HG03442 (cell line): ENCODE results near the gene CHIT1.

Experiments used
- ATAC-seq: cut with Tn5 transposase; IDR thresholded peaks from one replicate; pipeline ENCODE4 v1.9.1; 2021; ENCODE audit warnings: mild to moderate bottlenecking, moderate library complexity; ENCODE audit not compliant: unreplicated experiment

The CHIT1 gene

DNA sequence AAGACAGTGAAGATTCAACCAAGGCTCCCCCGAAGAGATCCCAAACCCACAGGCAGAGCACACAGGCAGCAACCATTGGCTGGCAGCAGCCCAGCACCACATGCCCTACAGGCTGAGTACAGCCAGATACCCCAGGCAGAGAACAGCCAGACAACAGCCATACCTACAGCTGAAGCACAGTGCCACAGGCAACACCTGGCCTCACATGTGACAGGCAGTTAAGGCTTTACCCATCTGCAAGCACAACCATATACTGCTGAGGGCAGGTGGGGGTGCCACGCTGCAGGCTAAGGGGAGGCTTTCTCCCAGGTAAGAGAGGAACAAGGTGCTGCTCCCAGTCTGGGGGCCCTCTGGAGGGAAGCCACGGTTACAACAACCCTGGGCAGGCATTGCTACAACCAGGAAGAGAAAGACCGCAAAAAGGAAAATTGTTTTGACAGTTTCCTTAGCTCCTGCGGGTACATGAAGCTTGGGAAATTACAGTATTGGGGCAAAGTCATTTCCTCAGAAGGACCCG is 12.3 kb downstream of the CHIT1 start:
- no peak for ATAC-seq

DNA sequence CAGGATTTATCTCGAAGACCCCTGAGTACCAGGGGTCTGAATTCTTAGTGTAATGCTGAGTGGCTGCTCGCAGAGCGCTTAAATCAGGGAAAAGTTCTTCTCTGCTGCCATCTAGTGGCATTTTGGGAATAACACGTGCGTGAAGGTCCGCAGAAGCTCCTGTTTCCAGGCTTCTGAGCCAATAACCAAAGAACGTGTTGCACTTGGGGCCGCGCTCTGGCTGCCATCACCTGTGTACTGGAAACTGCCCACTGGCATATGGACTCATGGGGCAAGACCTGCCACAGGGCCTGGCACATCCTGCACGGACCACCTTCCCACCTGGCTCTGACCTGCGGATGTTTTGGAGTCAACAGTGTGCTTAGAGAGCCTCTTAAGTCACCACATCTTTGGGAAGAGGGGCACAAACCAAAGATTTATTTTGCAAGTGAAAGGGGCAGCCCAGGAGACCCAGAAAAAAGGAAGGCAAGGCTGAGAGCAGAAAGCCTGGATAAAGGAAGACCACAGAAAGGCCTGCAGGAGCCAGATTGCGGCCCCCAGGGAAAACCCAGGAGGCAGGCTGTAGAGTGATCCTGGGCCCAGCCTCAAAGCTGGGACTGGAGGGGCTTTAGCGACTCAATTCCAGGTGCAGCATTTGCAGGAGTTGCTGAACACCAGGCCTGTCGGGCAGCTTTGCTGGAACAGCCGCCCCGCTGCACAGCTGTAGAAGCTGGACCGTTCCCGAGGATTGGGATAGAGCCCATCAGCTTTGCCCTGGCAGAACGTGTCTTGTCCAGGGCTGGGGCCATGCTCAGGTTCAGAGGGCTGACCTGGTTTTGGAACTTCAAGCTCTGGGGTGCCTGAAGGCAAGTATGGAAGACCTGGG is 13.0 kb downstream of the CHIT1 start:
- ATAC-seq, result no peak

DNA sequence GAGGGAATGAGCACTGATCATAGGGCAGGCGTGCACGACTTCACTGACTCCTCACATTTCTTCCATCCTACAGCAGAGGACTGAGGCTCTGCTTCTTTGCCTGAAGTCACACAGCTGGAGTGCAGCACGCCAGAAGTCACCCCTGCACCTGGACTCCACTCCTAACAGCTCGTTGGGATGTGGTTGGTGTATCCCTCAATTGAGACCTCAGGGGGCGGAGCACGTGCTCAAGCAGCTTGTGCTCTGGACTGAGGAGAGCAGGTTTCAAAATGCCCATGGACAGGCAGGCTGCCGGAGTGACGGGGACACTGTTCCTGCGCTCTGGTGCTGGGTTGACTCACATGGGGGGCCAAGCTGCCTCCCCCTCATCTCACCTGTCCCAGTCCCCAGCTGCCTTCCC is 13.9 kb downstream of the CHIT1 start:
- ATAC-seq, result no peak

- ATAC-seq, result no peak
Observed at GRCh38 chr1:203214871-203215270, 14.6 kb downstream of the CHIT1 start.

DNA sequence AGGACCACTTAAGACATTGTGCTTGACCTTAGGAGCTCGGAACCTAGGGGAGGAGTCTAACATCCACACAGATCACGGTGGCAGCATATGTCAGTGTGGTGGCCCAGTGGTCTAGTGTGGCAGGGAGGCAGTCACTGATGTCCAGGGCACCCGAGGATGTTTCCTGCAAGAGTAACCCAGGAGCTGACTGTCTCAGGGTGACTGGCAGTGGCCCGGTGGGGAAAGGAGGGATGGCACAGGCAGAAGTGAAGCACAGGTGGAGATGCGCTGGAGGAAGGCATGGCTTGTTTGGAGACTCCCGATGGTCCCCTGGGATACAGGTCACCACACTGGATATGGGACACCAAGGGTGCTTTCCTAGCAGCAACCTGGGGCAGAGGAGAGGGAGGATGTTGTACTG is 16.3 kb downstream of the CHIT1 start:
- no peak for ATAC-seq

- no peak for ATAC-seq
Observed at GRCh38 chr1:203211812-203212211, 17.7 kb downstream of the CHIT1 start.

- ATAC-seq, result no peak
Observed at GRCh38 chr1:203210988-203211387, 18.5 kb downstream of the CHIT1 start.

DNA sequence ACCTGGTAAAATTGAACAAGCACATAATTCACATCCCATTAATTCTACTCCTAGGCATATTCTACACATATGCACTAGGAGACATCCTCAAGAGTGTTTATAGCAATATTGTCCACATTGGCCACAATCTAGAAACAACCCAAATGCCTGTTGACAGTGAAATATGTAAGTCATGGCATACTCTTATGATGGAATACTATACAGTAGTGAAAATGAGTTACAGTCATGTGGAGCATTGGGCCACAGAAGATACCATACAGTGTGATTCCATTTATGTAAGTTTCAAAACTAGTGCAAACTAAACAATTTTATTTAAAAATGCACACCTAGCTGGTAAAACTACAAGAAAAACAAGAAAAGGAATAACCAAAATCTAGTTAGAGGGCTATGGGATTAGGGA is 19.1 kb downstream of the CHIT1 start:
- no peak for ATAC-seq

- ATAC-seq, result no peak
Observed at GRCh38 chr1:203208181-203208580, 21.3 kb downstream of the CHIT1 start.

GRCh38 chr1:203207751-203208150 is 21.7 kb downstream of the CHIT1 start:
- ATAC-seq, result no peak

GRCh38 chr1:203206129-203206687 is 23.3 kb downstream of the CHIT1 start:
- ATAC-seq, result no peak

- no peak for ATAC-seq
Observed at GRCh38 chr1:203204756-203205155, 24.7 kb downstream of the CHIT1 start.

DNA sequence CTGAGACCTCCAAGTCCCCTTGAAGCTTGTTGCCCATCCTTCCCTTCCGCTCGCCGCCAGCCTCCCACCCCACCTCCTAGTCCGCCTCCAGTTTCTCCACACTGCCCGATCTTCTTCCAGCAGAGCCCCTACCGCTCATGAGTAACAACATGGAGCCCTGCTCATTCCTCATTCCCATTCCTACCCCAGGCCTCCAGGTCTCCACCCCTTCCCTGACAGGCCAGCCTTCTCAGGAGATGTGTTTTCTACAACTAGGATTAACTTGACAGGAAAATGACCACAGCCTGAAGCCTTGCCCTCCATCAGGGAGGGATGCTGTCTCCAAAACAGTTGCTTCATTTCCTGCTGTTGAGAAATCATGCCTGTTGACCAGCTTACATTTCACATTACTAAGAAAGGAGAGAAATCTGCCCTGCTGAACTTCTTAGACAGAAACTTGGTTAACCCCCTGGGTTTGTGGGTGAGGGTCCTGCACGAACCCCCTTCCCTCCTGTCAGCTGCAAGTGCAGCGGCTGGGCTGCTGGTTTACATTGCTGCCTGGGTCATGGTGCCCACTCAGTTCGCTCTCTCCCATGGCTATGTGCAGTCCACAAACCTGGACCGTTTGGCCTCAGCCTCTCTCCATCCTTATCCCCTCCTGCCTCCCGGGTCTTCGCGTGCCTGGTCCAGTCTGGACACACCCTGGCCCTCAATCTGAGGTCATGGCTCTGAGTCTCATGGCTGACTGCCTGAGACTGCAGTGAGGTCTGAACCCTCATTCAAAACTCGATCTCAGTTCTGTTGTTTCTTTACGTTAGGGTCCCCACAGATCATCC is 26.8 kb downstream of the CHIT1 start:
- no peak for ATAC-seq

GRCh38 chr1:203201516-203202205 is 27.8 kb downstream of the CHIT1 start:
- ATAC-seq, result no peak

DNA sequence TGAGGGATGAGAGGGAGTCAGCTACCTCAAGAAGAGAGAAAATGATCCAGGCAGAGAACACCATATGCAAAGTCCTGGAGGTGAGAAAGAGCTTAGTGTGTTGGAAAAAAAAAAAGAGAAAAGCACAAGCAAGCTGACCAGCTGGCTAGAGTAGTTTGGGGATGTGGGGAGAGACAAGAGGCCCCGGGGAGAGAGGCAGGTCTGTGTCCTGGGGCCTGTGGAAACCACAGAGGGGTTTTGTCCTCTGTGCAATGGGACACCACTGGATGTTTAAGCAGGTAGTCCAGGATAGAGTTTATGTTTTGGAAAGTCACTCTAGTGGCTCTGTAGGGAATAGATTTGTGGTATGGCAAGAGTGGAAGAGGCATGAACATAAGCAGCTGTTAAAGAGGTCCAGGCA is 28.6 kb downstream of the CHIT1 start:
- ATAC-seq, result no peak

GRCh38 chr1:203199816-203200571 is 29.5 kb downstream of the CHIT1 start:
- ATAC-seq, result no peak

DNA sequence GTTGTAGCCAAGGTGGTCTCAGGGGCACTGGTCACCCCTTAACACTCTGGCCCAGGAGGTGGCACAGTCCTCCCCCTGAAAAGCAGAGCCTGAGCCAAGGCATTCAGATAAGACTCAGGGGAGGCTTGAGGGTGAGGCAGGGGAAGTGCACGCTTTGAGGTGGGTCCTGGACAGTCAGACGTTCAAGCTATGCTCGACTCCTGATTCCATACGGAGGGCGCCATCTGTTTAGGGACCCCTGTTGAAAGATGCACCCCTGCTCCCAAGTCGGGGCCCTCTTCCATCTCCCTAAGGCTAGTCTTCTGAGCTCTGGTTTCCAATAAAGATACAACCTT is 30.0 kb downstream of the CHIT1 start:
- ATAC-seq, result no peak

DNA sequence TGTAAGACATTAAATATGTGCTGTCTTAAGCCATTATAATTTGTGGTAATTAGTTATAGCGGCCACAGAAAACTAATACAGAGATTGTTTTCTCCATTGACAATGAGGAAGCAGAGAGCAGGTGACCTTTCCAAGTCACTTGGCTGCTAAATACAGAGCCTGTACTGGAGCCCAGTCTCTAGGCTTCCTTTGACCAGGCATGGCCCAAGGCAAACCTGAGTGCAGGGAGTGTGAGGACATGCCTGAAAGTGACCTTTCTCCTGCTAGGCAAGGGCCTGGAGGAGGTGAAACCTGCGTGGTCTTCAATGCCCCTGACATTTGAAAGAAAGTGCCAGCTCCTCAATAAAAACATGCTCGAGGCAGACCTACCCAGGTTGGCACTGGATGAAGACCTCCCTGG is 30.5 kb downstream of the CHIT1 start:
- no peak for ATAC-seq

DNA sequence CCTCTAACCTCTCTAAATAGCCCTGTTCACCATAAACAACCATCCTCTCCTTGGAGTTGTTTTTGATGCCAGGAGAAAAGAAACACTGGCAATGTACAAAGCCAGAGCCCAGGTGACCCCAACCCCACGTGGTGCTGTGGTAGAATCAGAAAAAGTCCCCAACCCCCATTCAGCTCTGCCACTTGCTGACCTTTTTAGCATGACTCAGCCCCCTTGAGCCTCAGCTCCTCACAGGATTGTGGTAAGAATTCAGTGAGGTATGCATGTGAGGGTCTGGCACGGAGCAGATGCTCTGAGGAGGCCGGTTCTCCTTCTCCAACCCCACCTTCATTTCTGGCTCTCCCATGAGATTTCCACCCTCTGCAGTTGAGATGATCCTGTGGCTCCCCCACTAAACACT is 31.8 kb downstream of the CHIT1 start:
- no peak for ATAC-seq

DNA sequence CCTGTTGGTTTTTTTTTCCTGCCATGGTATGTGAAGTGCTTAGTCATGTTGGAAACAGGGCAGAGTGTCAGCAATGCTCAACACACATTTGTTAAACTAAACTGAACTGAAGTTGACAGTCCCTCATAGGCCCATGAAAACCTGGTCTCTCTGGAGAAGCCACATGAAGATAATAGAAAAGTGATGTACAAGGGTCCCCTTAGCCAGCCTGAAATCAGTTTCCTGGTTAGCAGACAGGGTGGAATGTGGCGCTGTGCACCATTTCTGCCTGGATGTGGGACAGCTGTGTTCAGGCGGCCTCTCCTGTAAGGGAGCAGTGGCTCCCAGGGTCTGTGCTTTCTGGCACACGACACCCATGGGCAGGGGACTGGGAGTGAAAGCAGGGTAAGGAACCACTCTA is 33.1 kb downstream of the CHIT1 start:
- ATAC-seq, result no peak
